CD14-positive monocyte (primary cell): Measurements from ENCODE around the gene XIST. TPM values are rescaled to one million over a fixed set of nuclear protein-coding genes. Genes with fewer than 3 reads are reported as not detected.
"Not testable (repeated sequence)": the region's sequence is repeated elsewhere in the genome, so short reads cannot be mapped to it uniquely, and the experiment has no call there.

ENCODE experiments used
- DNase-seq, 3 donors: peaks; one replicate each; pipeline ENCODE4 v3.0.0-alpha.2; 2011 to 2022
- H2AFZ ChIP-seq: 2 replicates; pipeline ENCODE4 v1.6.0; 2012; ENCODE audit warnings: mild to moderate bottlenecking, low read depth, low read length, inconsistent platforms; ENCODE audit not compliant: insufficient read depth, poor library complexity, severe bottlenecking
- H3K27ac ChIP-seq, 2 donors: 1 replicate in 1 of 2; 2 replicates in 1 of 2; pipeline ENCODE4 v1.5.1; 2012 to 2013; ENCODE audit warnings: low read length in 2 of 2, control low read depth in 1 of 2, inconsistent platforms in 1 of 2, low read depth in 1 of 2, mild to moderate bottlenecking in 1 of 2
- H3K27me3 ChIP-seq, 2 donors: one replicate each; pipeline versions ENCODE4 v1.6.0 to v1.6.1; 2011 to 2013; ENCODE audit warnings: low read length in 2 of 2; ENCODE audit not compliant: control insufficient read depth in 2 of 2, insufficient read depth in 2 of 2
- H3K36me3 ChIP-seq, 2 donors: replicated peaks in 1 of 2; 1 replicate in 1 of 2; 2 replicates in 1 of 2; pipeline versions ENCODE4 v1.5.1 to v1.6.1; 2012 to 2013; ENCODE audit warnings: low read length in 2 of 2, control low read depth in 1 of 2, inconsistent platforms in 1 of 2, mild to moderate bottlenecking in 1 of 2; ENCODE audit not compliant: insufficient read depth in 2 of 2, control insufficient read depth in 1 of 2
- H3K4me1 ChIP-seq, 2 donors: 1 replicate in 1 of 2; 2 replicates in 1 of 2; pipeline versions ENCODE4 v1.5.1 to v1.6.1; 2012 to 2013; ENCODE audit warnings: low read length in 2 of 2, control low read depth in 1 of 2, inconsistent platforms in 1 of 2, mild to moderate bottlenecking in 1 of 2, moderate library complexity in 1 of 2; ENCODE audit not compliant: insufficient read depth in 2 of 2, control insufficient read depth in 1 of 2
- H3K4me2 ChIP-seq: replicated peaks from 2 replicates; pipeline ENCODE3; 2012; ENCODE audit warnings: low read length, moderate library complexity, mild to moderate bottlenecking; ENCODE audit not compliant: poor library complexity, severe bottlenecking; ENCODE audit errors: extremely low read depth
- H3K4me3 ChIP-seq, 3 experiments: fragments of 200-600 bp in 1 of 3; sonication (generic) in 1 of 3; replicated peaks in 1 of 3; 1 replicate in 2 of 3; 2 replicates in 1 of 3; pipeline ENCODE4 v1.5.1; 2011 to 2013; ENCODE audit warnings: low read length in 3 of 3, mild to moderate bottlenecking in 3 of 3, control low read depth in 2 of 3, low read depth in 2 of 3, inconsistent platforms in 1 of 3, moderate library complexity in 1 of 3
- H3K79me2 ChIP-seq: 2 replicates; pipeline ENCODE4 v1.6.0; 2012; ENCODE audit warnings: mild to moderate bottlenecking, control low read depth, inconsistent platforms, low read length, moderate library complexity; ENCODE audit not compliant: insufficient read depth
- H3K9ac ChIP-seq: 2 replicates; pipeline ENCODE4 v1.6.0; 2017; ENCODE audit warnings: low read length, mild to moderate bottlenecking; ENCODE audit not compliant: insufficient read depth, poor library complexity, severe bottlenecking
- H3K9me3 ChIP-seq, 2 donors: replicated peaks in 1 of 2; 1 replicate in 1 of 2; 2 replicates in 1 of 2; pipeline versions ENCODE4 v1.5.1 to v1.6.1; 2012 to 2013; ENCODE audit warnings: low read length in 2 of 2, control low read depth in 1 of 2; ENCODE audit not compliant: control insufficient read depth in 1 of 2, insufficient read depth in 1 of 2
- H4K20me1 ChIP-seq: 2 replicates; pipeline ENCODE4 v1.6.0; 2012; ENCODE audit warnings: mild to moderate bottlenecking, low read length, control low read depth, moderate library complexity; ENCODE audit not compliant: insufficient read depth
- H3K27ac Mint-ChIP-seq, 7 donors: one replicate each; pipeline ENCODE4 v1.8.0; 2020; ENCODE audit warnings: mild to moderate bottlenecking in 7 of 7, mixed read lengths in 7 of 7, moderate library complexity in 6 of 7, inconsistent platforms in 2 of 7
- H3K27me3 Mint-ChIP-seq, 3 donors: one replicate each; pipeline ENCODE4 v1.8.0; 2021 to 2022; ENCODE audit warnings: low read depth in 3 of 3, mild to moderate bottlenecking in 3 of 3, mixed read lengths in 3 of 3, moderate library complexity in 3 of 3, inconsistent platforms in 1 of 3
- H3K36me3 Mint-ChIP-seq, 2 donors: one replicate each; pipeline ENCODE4 v1.8.0; 2020; ENCODE audit warnings: mixed read lengths in 2 of 2, inconsistent platforms in 1 of 2, mild to moderate bottlenecking in 1 of 2
- H3K4me1 Mint-ChIP-seq: one replicate; pipeline ENCODE4 v1.8.0; 2020; ENCODE audit warnings: mild to moderate bottlenecking, mixed read lengths
- H3K4me3 Mint-ChIP-seq, 2 donors: one replicate each; pipeline ENCODE4 v1.8.0; 2020; ENCODE audit warnings: mild to moderate bottlenecking in 2 of 2, mixed read lengths in 2 of 2, moderate library complexity in 1 of 2
- H3K9me3 Mint-ChIP-seq, 7 donors: one replicate each; pipeline ENCODE4 v1.8.0; 2020 to 2022; ENCODE audit warnings: mixed read lengths in 7 of 7, mild to moderate bottlenecking in 6 of 7, moderate library complexity in 6 of 7, inconsistent platforms in 2 of 7
- CTCF ChIP-seq: fragments of 200-600 bp; IDR thresholded peaks from one replicate; pipeline ENCODE4 v1.8.0; 2022; ENCODE audit warnings: antibody characterized with exemption, mild to moderate bottlenecking
- WGBS: methylation state at CpG from one replicate; pipeline ENCODE4 v1.1.5; 2013; ENCODE audit warnings: missing lambda C conversion rate; ENCODE audit not compliant: insufficient coverage; 5-methylcytosine and 5-hydroxymethylcytosine counted together
- intact Hi-C, 2 donors: fragments of 100-400 bp; cut with micrococcal nuclease; formaldehyde crosslinking; loops; one replicate each; pipeline versions ENCODE4 v1.15.0 to v1.15.1; 2023
- polyA minus RNA-seq: library from RNA; depleted of rRNA, polyadenylated mRNA; stranded (reverse); fragments of >200 nt; gene quantifications from 2 replicates; pipeline ENCODE4 v1.2.3, GENCODE V29; 2012
- polyA plus RNA-seq, 3 donors: library from polyadenylated mRNA; depleted of rRNA in 1 of 3; unstranded in 2 of 3; stranded (reverse) in 1 of 3; fragments of 300-500 nt in 2 of 3; fragments of >200 nt in 1 of 3; fragmentation: Illumina TruSeq in 2 of 3; gene quantifications; 1 replicate in 2 of 3; 2 replicates in 1 of 3; pipeline ENCODE4 v1.2.3, GENCODE V29; 2012 to 2021
- total RNA-seq, 12 experiments: library from RNA in 1 of 12; stranded (reverse) in 1 of 12; fragments of 120-200 nt in 1 of 12; gene quantifications; one replicate each; pipeline ENCODE4 v1.2.4 and lab custom pipeline; 2013 to 2026; ENCODE audit warnings: mixed read lengths in 6 of 12, inconsistent platforms in 1 of 12

Gene XIST
- total RNA-seq (2013): 0.15 TPM
- polyA plus RNA-seq: 100 to 1,000 TPM in 1 of 3 donors, 1 to 10 TPM in 2; 2.2 to 192 (median 3.8) TPM
- polyA minus RNA-seq: 80.2 and 90.1 TPM in 2 replicates
- total RNA-seq (lab: John Stamatoyannopoulos, UW): 0.06 to 3.0 (median 0.17) reads per million in 11 experiments

DNA sequence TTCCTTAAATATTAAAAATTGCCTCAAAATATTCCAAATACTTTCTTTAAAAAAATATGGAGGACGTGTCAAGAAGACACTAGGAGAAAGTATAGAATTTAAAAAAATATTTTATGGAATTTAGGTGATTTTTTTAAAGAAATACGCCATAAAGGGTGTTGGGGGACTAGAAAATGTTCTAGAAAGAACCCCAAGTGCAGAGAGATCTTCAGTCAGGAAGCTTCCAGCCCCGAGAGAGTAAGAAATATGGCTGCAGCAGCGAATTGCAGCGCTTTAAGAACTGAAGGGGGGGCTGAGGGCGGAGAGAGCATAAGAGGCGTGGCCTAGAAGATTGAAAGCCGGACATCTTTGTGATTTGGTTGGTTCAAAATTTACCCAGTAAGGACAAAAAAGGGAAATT lies at the start of gene XIST:
Gene XIST, minus strand, starts transcription at position 248 of the 400 bp plus-strand sequence.
- Histone ChIP-seq H3K27ac (peak within 1 kb of the TSS in 1 of 2 donors; percentile 71), H3K4me1 (peaks cover 0 to 23% of the 10 kb centered on the region in 2 donors), H3K79me2 (peaks cover 46% of the 10 kb centered on the region), H3K36me3 (no peaks in the 10 kb centered on the region), H3K4me3 (peak within 1 kb of the TSS in 2 of 3 experiments; percentile 64 to 87), H3K4me2 (peak within 1 kb of the TSS; percentile 75), H3K27me3 (no peaks in the 10 kb centered on the region), H3K9ac (peak within 1 kb of the TSS; percentile 69), H2AFZ (peak within 1 kb of the TSS; percentile 57), H3K9me3 (no peaks in the 10 kb centered on the region), H4K20me1 (peaks cover 30% of the 10 kb centered on the region)
- peak in 1 of 3 donors; percentile 79 for DNase-seq
- 82% methylated on average over 2 of the region's 8 CpGs for WGBS
- Mint-ChIP-seq H3K4me3 (no peak within 1 kb of the TSS), H3K27ac (peak within 1 kb of the TSS in 5 of 7 donors; percentile 90 to 98 (median 96)), H3K4me1 (no peaks in the 10 kb centered on the region), H3K27me3 (peaks cover 0 to 9% (median 0%) of the 10 kb centered on the region in 3 donors), H3K36me3 (no peaks in the 10 kb centered on the region), H3K9me3 (peaks cover 0 to 9% (median 0%) of the 10 kb centered on the region in 7 donors)
- intact Hi-C loops: loop anchor here in 1 of 2 donors (10.0 kb wide), 1 partner anchor 282 kb away; no protein-coding TSS in a partner anchor
- no peak for TF ChIP-seq CTCF

- intact Hi-C loops, H3K4me1 ChIP-seq, H3K79me2 ChIP-seq, H3K4me3 Mint-ChIP-seq, H3K27ac ChIP-seq, H3K36me3 Mint-ChIP-seq, H3K27me3 ChIP-seq, H3K9me3 Mint-ChIP-seq, H3K27ac Mint-ChIP-seq, DNase-seq, H3K4me2 ChIP-seq, H2AFZ ChIP-seq, H4K20me1 ChIP-seq, H3K4me1 Mint-ChIP-seq, H3K9me3 ChIP-seq, H3K36me3 ChIP-seq, H3K9ac ChIP-seq, H3K4me3 ChIP-seq: not testable (repeated sequence)
- H3K27me3 Mint-ChIP-seq: peaks cover 0 to 14% (median 2%) of the 10 kb centered on the region in 3 donors
- no CpG with 5 or more reads among the region's 3 CpGs for WGBS
These were observed 45.8 kb upstream of the XIST start for GRCh38 chrX:73898315-73898714.

DNA sequence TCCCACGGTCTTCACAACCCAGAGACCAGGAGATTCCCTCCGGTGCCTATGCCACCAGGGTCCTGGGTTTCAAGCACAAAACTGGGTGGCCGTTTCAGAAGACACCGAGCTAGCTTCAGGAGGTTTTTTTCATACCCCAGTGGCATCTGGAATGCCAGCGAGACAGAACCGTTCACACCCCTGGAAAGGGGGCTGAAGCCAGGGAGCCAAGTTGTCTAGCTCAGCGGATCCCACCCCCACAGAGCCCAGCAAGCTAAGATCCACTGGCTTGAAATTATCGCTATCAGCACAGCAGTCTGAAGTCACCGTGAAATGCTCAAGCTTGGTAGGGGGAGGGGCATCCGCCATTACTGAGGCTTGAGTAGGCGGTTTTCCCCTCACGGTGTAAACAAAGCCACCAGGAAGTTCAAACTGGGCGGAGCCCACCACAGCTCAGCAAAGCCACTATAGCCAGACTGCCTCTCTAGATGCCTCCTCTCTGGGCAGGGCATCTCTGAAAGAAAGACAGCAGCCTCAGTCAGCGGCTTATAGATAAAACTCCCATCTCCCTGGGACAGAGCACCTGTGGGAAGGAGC lies 40.1 kb upstream of the XIST start:
- H3K27me3 ChIP-seq, H3K36me3 ChIP-seq, H3K4me1 Mint-ChIP-seq, DNase-seq, H3K9me3 Mint-ChIP-seq, H4K20me1 ChIP-seq, H3K4me3 ChIP-seq, H3K4me2 ChIP-seq, H3K4me1 ChIP-seq, H3K27ac ChIP-seq, H3K79me2 ChIP-seq, H3K9me3 ChIP-seq, H3K4me3 Mint-ChIP-seq, intact Hi-C loops, H2AFZ ChIP-seq, H3K36me3 Mint-ChIP-seq, H3K27ac Mint-ChIP-seq, H3K9ac ChIP-seq: not testable (repeated sequence)
- H3K27me3 Mint-ChIP-seq: peaks cover 0 to 11% (median 0%) of the 10 kb centered on the region in 3 donors
- WGBS: 93% methylated on average over 2 of the region's 14 CpGs

DNA sequence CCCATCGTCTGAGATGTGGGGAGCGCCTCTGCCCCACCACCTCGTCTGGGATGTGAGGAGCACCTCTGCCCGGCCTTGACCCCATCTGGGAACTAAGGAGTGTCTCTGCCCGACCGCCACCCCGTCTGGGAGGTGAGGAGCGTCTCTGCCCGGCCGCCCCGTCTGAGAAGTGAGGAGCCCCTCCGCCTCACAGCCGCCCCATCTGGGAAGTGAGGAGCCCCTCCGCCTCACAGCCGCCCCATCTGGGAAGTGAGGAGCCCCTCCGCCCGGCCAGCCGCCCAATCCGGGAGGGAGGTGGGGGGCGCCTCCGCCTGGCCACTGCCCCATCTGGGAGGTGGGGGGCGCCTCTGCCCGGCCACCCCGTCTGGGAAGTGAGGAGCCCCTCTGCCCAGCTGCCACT lies 29.7 kb upstream of the XIST start:
- H4K20me1 ChIP-seq, H3K79me2 ChIP-seq, intact Hi-C loops, H3K27ac ChIP-seq, H3K4me3 Mint-ChIP-seq, H3K4me2 ChIP-seq, H3K27me3 ChIP-seq, H3K4me1 Mint-ChIP-seq, H3K36me3 Mint-ChIP-seq, H3K27me3 Mint-ChIP-seq, H3K4me3 ChIP-seq, H3K4me1 ChIP-seq, H3K27ac Mint-ChIP-seq, DNase-seq, H3K36me3 ChIP-seq, H3K9ac ChIP-seq, H2AFZ ChIP-seq: not testable (repeated sequence)
- H3K9me3 Mint-ChIP-seq: peaks cover 5 to 60% (median 37%) of the 10 kb centered on the region in 7 donors
- H3K9me3 ChIP-seq: peaks cover 0 to 13% of the 10 kb centered on the region in 2 donors
- WGBS: 90% methylated on average over 2 of the region's 24 CpGs
